ENCODE measurements around the gene MAP1B. TPM values are rescaled to one million over a fixed set of nuclear protein-coding genes. Genes with fewer than 3 reads are reported as not detected.

The MAP1B gene
- total RNA-seq, 1 experiment from 2014 or later, result 8.9 TPM

GRCh38 chr5:72213482-72213881, 106.2 kb downstream of the MAP1B start:
- no peaks in the 10 kb centered on the region for H3K27me3 ChIP-seq (ENCODE audit: insufficient read depth, low read length)
- no peak overlapping the region for H2AFZ ChIP-seq (ENCODE audit: low read depth, low read length, poor library complexity, severe bottlenecking)
- intact Hi-C loops (cut with micrococcal nuclease), result no loop called here
- DNase-seq (ENCODE audit: low read depth, low spot score) (no peak), ATAC-seq (no peak)
- H3K9ac ChIP-seq (ENCODE audit: low read length), result no peak overlapping the region
- H4K20me1 ChIP-seq (ENCODE audit: insufficient read depth), result no peaks in the 10 kb centered on the region
- ChIA-PET CTCF (no interaction called here), POLR2A (no interaction called here), RAD21 (ENCODE audit: low non-redundant PET in 1 of 2, low total read pairs in 2 of 2, uncharacterized antibody in 2 of 2, unreplicated experiment in 2 of 2) (no interaction called here)
- H3K79me2 ChIP-seq (ENCODE audit: insufficient read depth, low read length), result no peaks in the 10 kb centered on the region
- TF ChIP-seq SIN3A (IDR thresholded peaks at IDR 0.05; ENCODE audit: low read depth) (no peak), POLR2AphosphoS5 (IDR thresholded peaks at IDR 0.05; ENCODE audit: low read depth, low read length) (no peak), REST (IDR thresholded peaks at IDR 0.05; ENCODE audit: low read depth) (no peak), ZBTB33 (IDR thresholded peaks at IDR 0.05; ENCODE audit: extremely low read depth, insufficient replicate concordance, low read length) (no peak)
- no TSS peak for BruUV-seq (replicated peaks)
- no peaks in the 10 kb centered on the region for H3K9me2 ChIP-seq (ENCODE audit: insufficient read depth)
- H3K4me3 ChIP-seq (replicated peaks in 1 of 2; ENCODE audit: low read depth in 1 of 2, low read length in 2 of 2), result no peak overlapping the region
- no peak overlapping the region for H3K4me2 ChIP-seq (ENCODE audit: low read length)
- H3K27ac ChIP-seq (ENCODE audit: low read depth, low read length), result no peak overlapping the region
- H3K9me3 ChIP-seq (ENCODE audit: control insufficient read depth in 1 of 2, insufficient read depth in 1 of 2, low read depth in 1 of 2, low read length in 2 of 2), result no peaks in the 10 kb centered on the region
- peaks cover 10 to 22% of the 10 kb centered on the region in 2 experiments for H3K4me1 ChIP-seq (ENCODE audit: control insufficient read depth in 1 of 2, insufficient read depth in 2 of 2, low read length in 2 of 2)
- peaks cover 7% of the 10 kb centered on the region in 2 experiments; a peak in 3 of 4 replicates for H3K36me3 ChIP-seq (ENCODE audit: control insufficient read depth in 1 of 2, insufficient read depth in 2 of 2, low read length in 2 of 2)
